IMR-90 (cell line): ENCODE results near the gene CTIF. TPM values are rescaled to one million over a fixed set of nuclear protein-coding genes. Genes with fewer than 3 reads are reported as not detected.

Source experiments
- ATAC-seq: fragments of 200-7000 bp; cut with Tn5 transposase; 2 replicates; pipeline ENCODE4 v1.9.1; 2020; ENCODE audit warnings: low read depth, mild to moderate bottlenecking, moderate library complexity
- BruUV-seq: library from RNA; stranded (reverse); fragments of 400-500 nt; replicated peaks from 2 replicates; lab custom pipeline; 2021; lab: Mats Ljungman, UMichigan
- CTCF ChIA-PET: fragments of 300-600 bp; formaldehyde crosslinking; extraction: SDS; loops from one replicate; lab custom pipeline; 2021; ENCODE audit warnings: antibody characterized with exemption; lab: Yijun Ruan, JAX
- POLR2A ChIA-PET: fragments of 300-600 bp; sonication (Branson Sonifier 250); formaldehyde crosslinking; loops from one replicate; lab custom pipeline; 2022; ENCODE audit warnings: antibody characterized with exemption; ENCODE audit not compliant: unreplicated experiment; lab: Charles Lee
- DNase-seq: peaks from one replicate; pipeline ENCODE4 v3.0.0; 2013
- H2AFZ ChIP-seq: replicated peaks from 2 replicates; pipeline ENCODE3; 2013; ENCODE audit warnings: low read length, mild to moderate bottlenecking; ENCODE audit not compliant: poor library complexity
- H2AK5ac ChIP-seq: 2 replicates; pipeline ENCODE4 v1.6.1; 2013; ENCODE audit warnings: low read depth, low read length, inconsistent platforms
- H2AK9ac ChIP-seq: replicated peaks from 2 replicates; pipeline ENCODE3; 2013; ENCODE audit warnings: mild to moderate bottlenecking, low read depth, low read length, moderate library complexity; ENCODE audit not compliant: poor library complexity
- H2BK120ac ChIP-seq: 2 replicates; pipeline ENCODE4 v1.6.1; 2013; ENCODE audit warnings: low read depth, low read length, inconsistent platforms
- H2BK15ac ChIP-seq: 3 replicates; pipeline ENCODE4 v1.6.1; 2013; ENCODE audit warnings: low read depth, low read length, inconsistent platforms
- H2BK20ac ChIP-seq: 2 replicates; pipeline ENCODE4 v1.6.1; 2013; ENCODE audit warnings: low read depth, mild to moderate bottlenecking, inconsistent platforms, low read length, moderate library complexity
- H2BK5ac ChIP-seq: 2 replicates; pipeline ENCODE4 v1.6.1; 2013; ENCODE audit warnings: mild to moderate bottlenecking, low read depth, low read length, inconsistent platforms; ENCODE audit not compliant: poor library complexity, severe bottlenecking
- H3K14ac ChIP-seq: replicated peaks from 2 replicates; pipeline ENCODE4 v1.6.1; 2013; ENCODE audit warnings: low read depth, low read length, inconsistent platforms
- H3K18ac ChIP-seq: 2 replicates; pipeline ENCODE4 v1.6.1; 2013; ENCODE audit warnings: low read depth, low read length, control low read depth
- H3K23ac ChIP-seq: 2 replicates; pipeline ENCODE4 v1.6.1; 2013; ENCODE audit warnings: low read depth, low read length, inconsistent platforms
- H3K27ac ChIP-seq: 2 replicates; pipeline ENCODE4 v1.5.1; 2013; ENCODE audit warnings: mild to moderate bottlenecking, control low read depth, low read length; ENCODE audit not compliant: insufficient read depth
- H3K27me3 ChIP-seq: 2 replicates; pipeline ENCODE4 v1.6.1; 2013; ENCODE audit warnings: low read length; ENCODE audit not compliant: control insufficient read depth, insufficient read depth
- H3K36me3 ChIP-seq: 2 replicates; pipeline ENCODE4 v1.6.1; 2013; ENCODE audit warnings: low read length, mixed read lengths; ENCODE audit not compliant: control insufficient read depth, insufficient read depth
- H3K4ac ChIP-seq: 2 replicates; pipeline ENCODE4 v1.6.1; 2013; ENCODE audit warnings: low read depth, low read length, inconsistent platforms
- H3K4me1 ChIP-seq: 2 replicates; pipeline ENCODE4 v1.6.1; 2013; ENCODE audit warnings: low read length, mixed read lengths; ENCODE audit not compliant: control insufficient read depth, insufficient read depth
- H3K4me2 ChIP-seq: 2 replicates; pipeline ENCODE4 v1.6.1; 2013; ENCODE audit warnings: low read depth, mild to moderate bottlenecking, control low read depth, low read length, moderate library complexity
- H3K4me3 ChIP-seq: 2 replicates; pipeline ENCODE4 v1.5.1; 2013; ENCODE audit warnings: low read depth, mild to moderate bottlenecking, control low read depth, low read length, moderate library complexity; ENCODE audit not compliant: insufficient read depth
- H3K56ac ChIP-seq: 2 replicates; pipeline ENCODE4 v1.6.1; 2013; ENCODE audit warnings: low read length, inconsistent platforms; ENCODE audit not compliant: insufficient read depth; ENCODE audit errors: extremely low read depth
- H3K79me1 ChIP-seq, 2 experiments: 2 replicates each; pipeline ENCODE4 v1.6.1; 2013; ENCODE audit warnings: low read length in 2 of 2, inconsistent platforms in 1 of 2, low read depth in 1 of 2
- H3K9ac ChIP-seq: 2 replicates; pipeline ENCODE4 v1.6.1; 2013; ENCODE audit warnings: low read depth, low read length, control low read depth
- H3K9me1 ChIP-seq: 2 replicates; pipeline ENCODE4 v1.6.1; 2013; ENCODE audit warnings: low read length, inconsistent platforms; ENCODE audit not compliant: insufficient read depth
- H3K9me3 ChIP-seq: 2 replicates; pipeline ENCODE4 v1.6.1; 2013; ENCODE audit warnings: low read length; ENCODE audit not compliant: control insufficient read depth, insufficient read depth
- H4K20me1 ChIP-seq: 2 replicates; pipeline ENCODE4 v1.6.1; 2013; ENCODE audit warnings: low read length, inconsistent platforms; ENCODE audit not compliant: insufficient read depth
- H4K5ac ChIP-seq: 2 replicates; pipeline ENCODE4 v1.6.1; 2013; ENCODE audit warnings: mild to moderate bottlenecking, low read depth, low read length, control low read depth
- H4K8ac ChIP-seq, 2 experiments: 2 replicates each; pipeline ENCODE4 v1.6.1; 2013; ENCODE audit warnings: low read depth in 2 of 2, low read length in 2 of 2, control low read depth in 1 of 2, inconsistent platforms in 1 of 2
- H4K91ac ChIP-seq: 2 replicates; pipeline ENCODE4 v1.6.1; 2013; ENCODE audit warnings: low read depth, low read length, inconsistent platforms; ENCODE audit not compliant: insufficient read depth
- BHLHE40 ChIP-seq: fragments of 150-350 bp; IDR thresholded peaks from 2 replicates; pipeline ENCODE4 v1.6.1; 2016; ENCODE audit warnings: mild to moderate bottlenecking, low read depth, low read length
- CEBPB ChIP-seq: IDR thresholded peaks from 2 replicates; pipeline ENCODE4 v1.6.1; 2012; ENCODE audit warnings: low read depth, low read length, improper control_type of control experiment
- FOS ChIP-seq: fragments of 150-350 bp; IDR thresholded peaks from 2 replicates; pipeline ENCODE4 v1.6.1; 2016; ENCODE audit warnings: low read depth, low read length
- MAZ ChIP-seq: IDR thresholded peaks from 2 replicates; pipeline ENCODE4 v1.6.1; 2012; ENCODE audit warnings: low read depth, mild to moderate bottlenecking, low read length, improper control_type of control experiment, moderate library complexity, borderline replicate concordance
- MXI1 ChIP-seq: IDR thresholded peaks from 2 replicates; pipeline ENCODE4 v1.6.1; 2012; ENCODE audit warnings: low read depth, mild to moderate bottlenecking, low read length, moderate library complexity, borderline replicate concordance
- NFE2L2 ChIP-seq: fragments of 150-350 bp; IDR thresholded peaks from 2 replicates; pipeline ENCODE4 v1.6.1; 2016; ENCODE audit warnings: low read depth, mild to moderate bottlenecking, low read length
- SMC3 ChIP-seq: fragments of 150-350 bp; IDR thresholded peaks from 2 replicates; pipeline ENCODE4 v1.6.1; 2016; ENCODE audit warnings: low read depth, mild to moderate bottlenecking, antibody characterized with exemption, low read length, moderate library complexity
- WGBS, 2 experiments: methylation state at CpG; one replicate each; pipeline versions ENCODE4 v1.1.5 to v1.1.7; 2013; ENCODE audit warnings: missing lambda C conversion rate in 2 of 2; ENCODE audit not compliant: insufficient read length in 1 of 2; ENCODE audit errors: extremely low coverage in 2 of 2; 5-methylcytosine and 5-hydroxymethylcytosine counted together
- dilution Hi-C: fragments of 300-500 bp; cut with HindIII; formaldehyde crosslinking; loops from one replicate; pipeline ENCODE4 v1.14.3; 2018; ENCODE audit warnings: low sequenced_read_pairs; ENCODE audit not compliant: unreplicated experiment
- in situ Hi-C: fragments of 300-500 bp; cut with MboI; formaldehyde crosslinking; loops from 3 replicates; pipeline ENCODE4 v1.14.3; 2019; ENCODE audit warnings: low sequenced_read_pairs, inconsistent platforms, mixed read lengths
- intact Hi-C: fragments of 100-400 bp; cut with micrococcal nuclease; formaldehyde crosslinking; loops from 2 replicates; pipeline ENCODE4 v1.10.0; 2022
- polyA plus RNA-seq, 3 experiments: library from polyadenylated mRNA; depleted of rRNA; stranded (reverse); fragments of >200 nt; gene quantifications; 2 replicates each; pipeline ENCODE4 v1.2.3, GENCODE V29; 2012; ENCODE audit warnings: low replicate concordance in 1 of 3
- total RNA-seq: library from RNA; depleted of rRNA; stranded (reverse); fragments of >200 nt; gene quantifications from 2 replicates; pipeline ENCODE4 v1.2.3, GENCODE V29; 2012

Gene CTIF
- total and polyA plus RNA-seq, 2 of the 4 experiments (the other 2 are of a cell fraction) = 25.1 to 57.0 TPM

DNA sequence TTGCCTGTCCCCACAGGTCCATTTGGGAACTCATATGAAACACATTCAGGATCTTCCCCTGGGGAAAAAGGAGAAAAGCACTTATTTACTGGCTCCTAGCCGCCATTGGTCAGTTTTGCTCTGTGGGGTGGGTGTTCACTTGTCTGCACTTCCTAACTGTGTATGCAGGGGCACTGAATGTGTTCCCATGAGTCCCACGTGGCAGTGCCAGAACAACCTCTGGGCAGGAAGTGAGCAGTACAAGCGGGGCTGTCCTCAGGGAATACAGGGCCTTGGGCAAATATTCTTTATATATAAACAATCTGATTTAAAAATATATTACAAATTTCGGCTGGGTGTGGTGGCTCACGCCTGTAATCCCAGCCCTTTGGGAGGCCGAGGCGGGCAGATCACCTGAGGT lies 21.8 kb upstream of the CTIF start:
- Histone ChIP-seq H3K4me3 (no peak overlapping the region), H2BK20ac (no peak overlapping the region), H3K9ac (no peak overlapping the region), H4K5ac (no peak overlapping the region), H2AK9ac (no peak overlapping the region), H3K9me3 (no peaks in the 10 kb centered on the region), H3K36me3 (no peaks in the 10 kb centered on the region), H3K14ac (no peak overlapping the region), H3K79me1 (no peaks in the 10 kb centered on the region), H2BK120ac (no peak overlapping the region), H4K8ac (no peak overlapping the region), H2AFZ (no peak overlapping the region), H3K27ac (no peak overlapping the region), H2AK5ac (no peak overlapping the region), H3K9me1 (0 out of 2 replicates have a peak, but pooled peaks cover 4% of the 10 kb centered on the region), H3K27me3 (peaks cover 38% of the 10 kb centered on the region), H4K91ac (no peak overlapping the region), H2BK5ac (no peak overlapping the region), H3K4ac (no peak overlapping the region), H4K20me1 (no peaks in the 10 kb centered on the region), H3K4me1 (no peaks in the 10 kb centered on the region), H2BK15ac (no peak overlapping the region), H3K56ac (no peak overlapping the region), H3K23ac (no peak overlapping the region), H3K4me2 (no peak overlapping the region), H3K18ac (no peak overlapping the region)
- intact Hi-C loops = no loop called here
- WGBS, 2 experiments = no CpG with 5 or more reads among the region's 7 CpGs
- no peak for ATAC-seq
- no TSS peak for BruUV-seq
- dilution Hi-C loops = no loop called here
- CTCF ChIA-PET = no interaction called here
- TF ChIP-seq NFE2L2 (no peak), BHLHE40 (no peak), FOS (no peak), MXI1 (no peak), MAZ (no peak), SMC3 (no peak), CEBPB (no peak)
- DNase-seq = no peak
- in situ Hi-C loops = no loop called here
- POLR2A ChIA-PET = no interaction called here
